PC-9 (cell line): ENCODE results near the gene ABTB1.

ENCODE experiments used
- CTCF ChIP-seq: fragments of 200-600 bp; sonication (generic); conservative IDR thresholded peaks from 2 replicates; pipeline ENCODE4 v1.6.1; 2017; ENCODE audit warnings: mixed run types, antibody characterized with exemption, mild to moderate bottlenecking, moderate library complexity
- EZH2 ChIP-seq: fragments of 200-600 bp; sonication (generic); IDR thresholded peaks from 2 replicates; pipeline ENCODE4 v1.8.0; 2017; ENCODE audit warnings: antibody characterized with exemption, low read depth

GRCh38 chr3:127662001-127662469, 10.7 kb upstream of the ABTB1 start:
- TF ChIP-seq CTCF = no peak
- TF ChIP-seq EZH2 = no peak
